IMR-90 (cell line): ENCODE results near the gene FGD3. TPM values are rescaled to one million over a fixed set of nuclear protein-coding genes. Genes with fewer than 3 reads are reported as not detected.
A peak's percentile ranks its signal among the peaks of the same experiment; 100 is the strongest.

Experiments
- ATAC-seq: fragments of 200-7000 bp; cut with Tn5 transposase; 2 replicates; pipeline ENCODE4 v1.9.1; 2020; ENCODE audit warnings: low read depth, mild to moderate bottlenecking, moderate library complexity
- BruUV-seq: library from RNA; stranded (reverse); fragments of 400-500 nt; replicated peaks from 2 replicates; lab custom pipeline; 2021; lab: Mats Ljungman, UMichigan
- CTCF ChIA-PET: fragments of 300-600 bp; formaldehyde crosslinking; extraction: SDS; loops from one replicate; lab custom pipeline; 2021; ENCODE audit warnings: antibody characterized with exemption; lab: Yijun Ruan, JAX
- POLR2A ChIA-PET: fragments of 300-600 bp; sonication (Branson Sonifier 250); formaldehyde crosslinking; loops from one replicate; lab custom pipeline; 2022; ENCODE audit warnings: antibody characterized with exemption; ENCODE audit not compliant: unreplicated experiment; lab: Charles Lee
- DNase-seq: peaks from one replicate; pipeline ENCODE4 v3.0.0; 2013
- H2AFZ ChIP-seq: replicated peaks from 2 replicates; pipeline ENCODE3; 2013; ENCODE audit warnings: low read length, mild to moderate bottlenecking; ENCODE audit not compliant: poor library complexity
- H2AK5ac ChIP-seq: 2 replicates; pipeline ENCODE4 v1.6.1; 2013; ENCODE audit warnings: low read depth, low read length, inconsistent platforms
- H2AK9ac ChIP-seq: replicated peaks from 2 replicates; pipeline ENCODE3; 2013; ENCODE audit warnings: mild to moderate bottlenecking, low read depth, low read length, moderate library complexity; ENCODE audit not compliant: poor library complexity
- H2BK120ac ChIP-seq: 2 replicates; pipeline ENCODE4 v1.6.1; 2013; ENCODE audit warnings: low read depth, low read length, inconsistent platforms
- H2BK15ac ChIP-seq: 3 replicates; pipeline ENCODE4 v1.6.1; 2013; ENCODE audit warnings: low read depth, low read length, inconsistent platforms
- H2BK20ac ChIP-seq: 2 replicates; pipeline ENCODE4 v1.6.1; 2013; ENCODE audit warnings: low read depth, mild to moderate bottlenecking, inconsistent platforms, low read length, moderate library complexity
- H2BK5ac ChIP-seq: 2 replicates; pipeline ENCODE4 v1.6.1; 2013; ENCODE audit warnings: mild to moderate bottlenecking, low read depth, low read length, inconsistent platforms; ENCODE audit not compliant: poor library complexity, severe bottlenecking
- H3K14ac ChIP-seq: replicated peaks from 2 replicates; pipeline ENCODE4 v1.6.1; 2013; ENCODE audit warnings: low read depth, low read length, inconsistent platforms
- H3K18ac ChIP-seq: 2 replicates; pipeline ENCODE4 v1.6.1; 2013; ENCODE audit warnings: low read depth, low read length, control low read depth
- H3K23ac ChIP-seq: 2 replicates; pipeline ENCODE4 v1.6.1; 2013; ENCODE audit warnings: low read depth, low read length, inconsistent platforms
- H3K27ac ChIP-seq: 2 replicates; pipeline ENCODE4 v1.5.1; 2013; ENCODE audit warnings: mild to moderate bottlenecking, control low read depth, low read length; ENCODE audit not compliant: insufficient read depth
- H3K27me3 ChIP-seq: 2 replicates; pipeline ENCODE4 v1.6.1; 2013; ENCODE audit warnings: low read length; ENCODE audit not compliant: control insufficient read depth, insufficient read depth
- H3K36me3 ChIP-seq: 2 replicates; pipeline ENCODE4 v1.6.1; 2013; ENCODE audit warnings: low read length, mixed read lengths; ENCODE audit not compliant: control insufficient read depth, insufficient read depth
- H3K4ac ChIP-seq: 2 replicates; pipeline ENCODE4 v1.6.1; 2013; ENCODE audit warnings: low read depth, low read length, inconsistent platforms
- H3K4me1 ChIP-seq: 2 replicates; pipeline ENCODE4 v1.6.1; 2013; ENCODE audit warnings: low read length, mixed read lengths; ENCODE audit not compliant: control insufficient read depth, insufficient read depth
- H3K4me2 ChIP-seq: 2 replicates; pipeline ENCODE4 v1.6.1; 2013; ENCODE audit warnings: low read depth, mild to moderate bottlenecking, control low read depth, low read length, moderate library complexity
- H3K4me3 ChIP-seq: 2 replicates; pipeline ENCODE4 v1.5.1; 2013; ENCODE audit warnings: low read depth, mild to moderate bottlenecking, control low read depth, low read length, moderate library complexity; ENCODE audit not compliant: insufficient read depth
- H3K56ac ChIP-seq: 2 replicates; pipeline ENCODE4 v1.6.1; 2013; ENCODE audit warnings: low read length, inconsistent platforms; ENCODE audit not compliant: insufficient read depth; ENCODE audit errors: extremely low read depth
- H3K79me1 ChIP-seq, 2 experiments: 2 replicates each; pipeline ENCODE4 v1.6.1; 2013; ENCODE audit warnings: low read length in 2 of 2, inconsistent platforms in 1 of 2, low read depth in 1 of 2
- H3K9ac ChIP-seq: 2 replicates; pipeline ENCODE4 v1.6.1; 2013; ENCODE audit warnings: low read depth, low read length, control low read depth
- H3K9me1 ChIP-seq: 2 replicates; pipeline ENCODE4 v1.6.1; 2013; ENCODE audit warnings: low read length, inconsistent platforms; ENCODE audit not compliant: insufficient read depth
- H3K9me3 ChIP-seq: 2 replicates; pipeline ENCODE4 v1.6.1; 2013; ENCODE audit warnings: low read length; ENCODE audit not compliant: control insufficient read depth, insufficient read depth
- H4K20me1 ChIP-seq: 2 replicates; pipeline ENCODE4 v1.6.1; 2013; ENCODE audit warnings: low read length, inconsistent platforms; ENCODE audit not compliant: insufficient read depth
- H4K5ac ChIP-seq: 2 replicates; pipeline ENCODE4 v1.6.1; 2013; ENCODE audit warnings: mild to moderate bottlenecking, low read depth, low read length, control low read depth
- H4K8ac ChIP-seq, 2 experiments: 2 replicates each; pipeline ENCODE4 v1.6.1; 2013; ENCODE audit warnings: low read depth in 2 of 2, low read length in 2 of 2, control low read depth in 1 of 2, inconsistent platforms in 1 of 2
- H4K91ac ChIP-seq: 2 replicates; pipeline ENCODE4 v1.6.1; 2013; ENCODE audit warnings: low read depth, low read length, inconsistent platforms; ENCODE audit not compliant: insufficient read depth
- BHLHE40 ChIP-seq: fragments of 150-350 bp; IDR thresholded peaks from 2 replicates; pipeline ENCODE4 v1.6.1; 2016; ENCODE audit warnings: mild to moderate bottlenecking, low read depth, low read length
- CEBPB ChIP-seq: IDR thresholded peaks from 2 replicates; pipeline ENCODE4 v1.6.1; 2012; ENCODE audit warnings: low read depth, low read length, improper control_type of control experiment
- CHD1 ChIP-seq: IDR thresholded peaks from 2 replicates; pipeline ENCODE4 v1.6.1; 2012; ENCODE audit warnings: low read depth, low read length, improper control_type of control experiment
- ELK1 ChIP-seq: fragments of 150-350 bp; IDR thresholded peaks from 2 replicates; pipeline ENCODE4 v1.6.1; 2016; ENCODE audit warnings: low read depth, mild to moderate bottlenecking, low read length, moderate library complexity, borderline replicate concordance
- MAFK ChIP-seq: IDR thresholded peaks from 2 replicates; pipeline ENCODE4 v1.6.1; 2012; ENCODE audit warnings: low read depth, low read length, improper control_type of control experiment
- MAZ ChIP-seq: IDR thresholded peaks from 2 replicates; pipeline ENCODE4 v1.6.1; 2012; ENCODE audit warnings: low read depth, mild to moderate bottlenecking, low read length, improper control_type of control experiment, moderate library complexity, borderline replicate concordance
- MXI1 ChIP-seq: IDR thresholded peaks from 2 replicates; pipeline ENCODE4 v1.6.1; 2012; ENCODE audit warnings: low read depth, mild to moderate bottlenecking, low read length, moderate library complexity, borderline replicate concordance
- NFE2L2 ChIP-seq: fragments of 150-350 bp; IDR thresholded peaks from 2 replicates; pipeline ENCODE4 v1.6.1; 2016; ENCODE audit warnings: low read depth, mild to moderate bottlenecking, low read length
- POLR2A ChIP-seq: IDR thresholded peaks from 2 replicates; pipeline ENCODE4 v1.6.1; 2012; ENCODE audit warnings: mild to moderate bottlenecking, low read depth, low read length
- RAD21 ChIP-seq: IDR thresholded peaks from 2 replicates; pipeline ENCODE4 v1.6.1; 2012; ENCODE audit warnings: low read length, improper control_type of control experiment
- RCOR1 ChIP-seq: IDR thresholded peaks from 2 replicates; pipeline ENCODE4 v1.6.1; 2012; ENCODE audit warnings: mild to moderate bottlenecking, low read length, improper control_type of control experiment; ENCODE audit not compliant: insufficient replicate concordance
- RFX5 ChIP-seq: IDR thresholded peaks from 2 replicates; pipeline ENCODE4 v1.8.0; 2012; ENCODE audit warnings: low read depth, mild to moderate bottlenecking, low read length, moderate library complexity
- WGBS, 2 experiments: methylation state at CpG; one replicate each; pipeline versions ENCODE4 v1.1.5 to v1.1.7; 2013; ENCODE audit warnings: missing lambda C conversion rate in 2 of 2; ENCODE audit not compliant: insufficient read length in 1 of 2; ENCODE audit errors: extremely low coverage in 2 of 2; 5-methylcytosine and 5-hydroxymethylcytosine counted together
- dilution Hi-C: fragments of 300-500 bp; cut with HindIII; formaldehyde crosslinking; loops from one replicate; pipeline ENCODE4 v1.14.3; 2018; ENCODE audit warnings: low sequenced_read_pairs; ENCODE audit not compliant: unreplicated experiment
- in situ Hi-C: fragments of 300-500 bp; cut with MboI; formaldehyde crosslinking; loops from 3 replicates; pipeline ENCODE4 v1.14.3; 2019; ENCODE audit warnings: low sequenced_read_pairs, inconsistent platforms, mixed read lengths
- intact Hi-C: fragments of 100-400 bp; cut with micrococcal nuclease; formaldehyde crosslinking; loops from 2 replicates; pipeline ENCODE4 v1.10.0; 2022
- polyA plus RNA-seq, 3 experiments: library from polyadenylated mRNA; depleted of rRNA; stranded (reverse); fragments of >200 nt; gene quantifications; 2 replicates each; pipeline ENCODE4 v1.2.3, GENCODE V29; 2012; ENCODE audit warnings: low replicate concordance in 1 of 3
- total RNA-seq: library from RNA; depleted of rRNA; stranded (reverse); fragments of >200 nt; gene quantifications from 2 replicates; pipeline ENCODE4 v1.2.3, GENCODE V29; 2012
- TF ChIP-seq, protein P1 (sequence below): conservative IDR thresholded peaks from 2 replicates; pipeline ENCODE4 v1.5.1; 2012; ENCODE audit warnings: mild to moderate bottlenecking, low read depth, low read length, improper control_type of control experiment

Gene FGD3
- total and polyA plus RNA-seq, 2 of the 4 experiments (the other 2 are of a cell fraction) = not detected

DNA sequence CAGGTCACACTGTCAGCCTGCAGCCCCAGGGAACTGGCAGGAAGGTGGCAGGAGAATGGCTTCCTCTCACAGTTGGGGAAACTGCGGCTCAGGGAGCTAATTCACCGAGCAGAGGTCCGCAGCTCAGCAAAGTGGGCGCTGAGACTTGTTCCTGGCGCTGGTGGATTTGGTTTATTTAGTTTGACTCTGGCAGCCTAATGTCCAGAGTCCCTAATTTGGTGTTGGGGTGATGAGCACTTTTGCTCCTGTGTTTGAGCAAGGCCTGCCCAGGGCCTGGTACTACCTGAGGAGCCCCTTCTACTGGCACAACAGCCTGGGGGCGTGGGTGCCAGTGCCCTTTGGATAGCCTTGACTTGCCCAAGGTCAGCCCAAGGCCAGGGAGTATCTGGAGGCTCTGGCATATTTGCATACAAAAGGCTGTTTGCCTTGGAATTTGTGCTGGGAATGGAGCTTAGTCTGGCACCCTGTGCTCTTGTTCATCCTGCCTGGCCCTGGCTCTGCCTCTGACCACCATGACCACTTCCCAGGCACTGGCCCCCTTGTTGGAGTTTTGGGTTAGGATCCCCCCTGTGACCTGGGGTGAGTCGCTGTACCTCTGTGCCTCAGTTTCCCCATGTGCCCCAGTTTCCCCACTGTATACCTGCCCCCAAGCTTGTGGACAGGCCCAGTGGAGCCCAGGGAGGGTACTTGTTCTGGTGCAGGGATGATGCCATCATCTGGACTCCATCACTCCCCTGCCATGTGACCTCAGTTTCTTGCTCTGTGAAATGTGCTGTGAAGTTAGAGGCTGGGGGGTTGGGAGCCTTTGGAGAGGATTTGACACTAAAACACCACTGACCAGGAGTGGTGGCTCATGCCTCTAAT is 112.6 kb downstream of the FGD3 start (continued):
- TF ChIP-seq MAFK = no peak

DNA sequence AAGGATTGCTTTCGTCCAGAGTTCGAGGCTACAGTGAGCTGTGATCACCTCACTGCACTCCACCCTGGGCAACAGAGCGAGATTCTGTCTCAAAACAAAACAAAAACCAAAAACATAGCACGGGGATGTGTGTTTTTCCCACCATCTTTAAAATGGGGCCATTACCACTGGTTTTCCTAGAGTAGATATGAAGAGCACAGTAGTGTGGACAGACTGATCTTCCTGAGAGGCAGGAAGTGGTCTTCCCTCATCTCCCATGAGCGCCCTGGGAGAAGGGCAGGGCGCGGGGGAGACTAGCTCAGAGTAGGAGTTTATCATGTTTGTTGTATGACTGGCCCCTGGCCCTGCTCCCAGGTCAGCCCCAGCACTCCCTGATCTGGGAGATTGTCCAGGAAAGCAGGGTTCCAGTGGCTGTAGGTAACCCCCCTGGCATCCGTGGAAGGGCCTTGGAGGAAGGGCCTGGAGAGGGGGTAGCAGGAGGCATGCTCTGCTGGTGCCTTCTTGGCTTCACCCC is 113.5 kb downstream of the FGD3 start:
- H2AK5ac ChIP-seq = no peak overlapping the region
- TF ChIP-seq RFX5 = no peak
- TF ChIP-seq RAD21 = no peak
- no peak for TF ChIP-seq POLR2A
- TF ChIP-seq NFE2L2 = no peak
- TF ChIP-seq ELK1 = no peak
- TF ChIP-seq, protein P1, sequence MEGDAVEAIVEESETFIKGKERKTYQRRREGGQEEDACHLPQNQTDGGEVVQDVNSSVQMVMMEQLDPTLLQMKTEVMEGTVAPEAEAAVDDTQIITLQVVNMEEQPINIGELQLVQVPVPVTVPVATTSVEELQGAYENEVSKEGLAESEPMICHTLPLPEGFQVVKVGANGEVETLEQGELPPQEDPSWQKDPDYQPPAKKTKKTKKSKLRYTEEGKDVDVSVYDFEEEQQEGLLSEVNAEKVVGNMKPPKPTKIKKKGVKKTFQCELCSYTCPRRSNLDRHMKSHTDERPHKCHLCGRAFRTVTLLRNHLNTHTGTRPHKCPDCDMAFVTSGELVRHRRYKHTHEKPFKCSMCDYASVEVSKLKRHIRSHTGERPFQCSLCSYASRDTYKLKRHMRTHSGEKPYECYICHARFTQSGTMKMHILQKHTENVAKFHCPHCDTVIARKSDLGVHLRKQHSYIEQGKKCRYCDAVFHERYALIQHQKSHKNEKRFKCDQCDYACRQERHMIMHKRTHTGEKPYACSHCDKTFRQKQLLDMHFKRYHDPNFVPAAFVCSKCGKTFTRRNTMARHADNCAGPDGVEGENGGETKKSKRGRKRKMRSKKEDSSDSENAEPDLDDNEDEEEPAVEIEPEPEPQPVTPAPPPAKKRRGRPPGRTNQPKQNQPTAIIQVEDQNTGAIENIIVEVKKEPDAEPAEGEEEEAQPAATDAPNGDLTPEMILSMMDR = no peak
- TF ChIP-seq MAZ = no peak
- TF ChIP-seq RCOR1 = no peak
- no peak for TF ChIP-seq MXI1
- TF ChIP-seq MAFK = no peak
- no peak for TF ChIP-seq BHLHE40
- TF ChIP-seq CEBPB = no peak
- no peak for TF ChIP-seq CHD1

More for the DNA sequence above, 113.5 kb downstream of the FGD3 start:
- Histone ChIP-seq H3K18ac (no peak overlapping the region), H3K4ac (no peak overlapping the region), H3K4me2 (no peak overlapping the region), H3K56ac (no peak overlapping the region), H2BK120ac (no peak overlapping the region), H3K27me3 (peaks cover 11% of the 10 kb centered on the region; the same call in 1 of the 2 replicates), H2BK5ac (no peak overlapping the region), H3K79me1 (no peaks in the 10 kb centered on the region), H3K36me3 (no peaks in the 10 kb centered on the region), H3K27ac (no peak overlapping the region), H3K9me1 (no peaks in the 10 kb centered on the region; the same call in 1 of the 2 replicates), H2AFZ (peak overlapping the region; percentile 69), H4K5ac (no peak overlapping the region), H3K4me3 (no peak overlapping the region), H3K14ac (no peak overlapping the region; the same call in 1 of the 2 replicates), H3K4me1 (peaks cover 2% of the 10 kb centered on the region; the same call in 1 of the 2 replicates), H4K91ac (no peak overlapping the region), H4K8ac (no peak overlapping the region; a peak in 1 of 4 replicates), H3K9ac (no peak overlapping the region), H3K23ac (no peak overlapping the region), H4K20me1 (no peaks in the 10 kb centered on the region), H2BK15ac (no peak overlapping the region), H2BK20ac (no peak overlapping the region), H2AK9ac (no peak overlapping the region), H3K9me3 (no peaks in the 10 kb centered on the region)
- in situ Hi-C loops (no loop called here), dilution Hi-C loops (no loop called here), intact Hi-C loops (no loop called here)
- DNase-seq (peak; percentile 41), ATAC-seq (peak; percentile 59)
- ChIA-PET CTCF (interaction anchor here (0.8 kb wide), 1 partner anchor 57 kb away, joined by 3 read pairs; no protein-coding TSS in a partner anchor), POLR2A (no interaction called here)
- 100% methylated on average over 1 of the region's 8 CpGs; no CpG with 5 or more reads in 1 of the 2 experiments for WGBS, 2 experiments
- no TSS peak for BruUV-seq
